Muscle layer of duodenum (tissue), 2 donors: Measurements from ENCODE around the gene ZNF451.
"Not testable (repeated sequence)": the region's sequence is repeated elsewhere in the genome, so short reads cannot be mapped to it uniquely, and the experiment has no call there.

ENCODE experiments used
- H3K27ac ChIP-seq: one replicate; pipeline ENCODE4 v1.7.0; 2013; ENCODE audit warnings: mild to moderate bottlenecking, low read length
- H3K27me3 ChIP-seq: one replicate; pipeline ENCODE4 v1.7.0; 2013; ENCODE audit warnings: low read depth, mild to moderate bottlenecking, control low read depth, low read length
- H3K36me3 ChIP-seq, 2 donors: one replicate each; pipeline ENCODE4 v1.7.0; 2013; ENCODE audit warnings: low read length in 2 of 2, control low read depth in 1 of 2, mild to moderate bottlenecking in 1 of 2; ENCODE audit not compliant: insufficient read depth in 2 of 2, control insufficient read depth in 1 of 2
- H3K4me1 ChIP-seq, 2 donors: one replicate each; pipeline ENCODE4 v1.7.0; 2013; ENCODE audit warnings: low read length in 2 of 2, mild to moderate bottlenecking in 2 of 2, control low read depth in 1 of 2, moderate library complexity in 1 of 2; ENCODE audit not compliant: insufficient read depth in 2 of 2, control insufficient read depth in 1 of 2
- H3K4me3 ChIP-seq, 2 donors: one replicate each; pipeline ENCODE4 v1.7.0; 2013; ENCODE audit warnings: low read length in 2 of 2, low read depth in 1 of 2, mild to moderate bottlenecking in 1 of 2
- H3K9me3 ChIP-seq, 2 donors: one replicate each; pipeline ENCODE4 v1.7.0; 2013; ENCODE audit warnings: low read length in 2 of 2, control low read depth in 1 of 2, mild to moderate bottlenecking in 1 of 2; ENCODE audit not compliant: control insufficient read depth in 1 of 2
- donor health status: healthy.

ZNF451 gene

DNA sequence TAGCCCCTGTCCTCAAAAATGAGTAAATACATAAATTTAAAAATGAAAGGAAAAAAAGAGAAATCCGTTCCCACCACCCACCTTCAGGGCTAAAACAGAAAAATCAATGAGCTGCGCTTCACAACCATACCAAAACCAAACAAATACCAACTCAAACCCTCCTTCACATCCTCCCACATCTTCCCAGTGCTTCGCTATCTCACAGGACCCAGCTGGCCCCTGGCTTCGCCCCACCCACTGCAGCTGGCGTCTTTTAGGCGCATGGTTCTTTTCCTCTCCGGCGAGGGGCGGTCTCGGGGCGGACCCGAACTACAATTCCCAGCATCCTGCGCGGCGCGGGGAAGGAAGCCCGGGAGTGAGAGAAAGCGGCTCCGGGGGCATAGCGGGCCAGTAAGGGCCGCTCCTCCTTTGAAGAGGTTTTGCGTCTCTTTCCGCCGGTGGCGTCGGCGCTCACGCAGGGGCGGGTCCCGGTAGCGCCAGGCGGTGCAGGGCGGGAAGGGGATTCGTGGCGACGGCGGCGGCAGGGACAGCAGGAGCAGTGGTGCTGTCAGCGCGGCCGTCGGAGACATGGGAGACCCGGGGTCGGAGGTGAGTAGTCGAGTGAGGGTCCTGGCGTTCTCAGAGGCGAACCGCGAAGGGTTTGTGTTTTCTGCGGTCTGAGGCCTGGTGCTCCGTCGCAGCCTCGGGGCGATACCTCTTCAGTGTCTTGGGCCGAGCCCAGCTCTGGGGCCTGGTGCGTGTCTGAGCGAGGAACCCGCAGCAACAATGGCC lies at the start of gene ZNF451:
Gene ZNF451, plus strand, starts transcription at position 502 of the 771 bp plus-strand sequence. Its CDS starts 66 bp downstream, at position 568.
- Histone ChIP-seq H3K36me3 (no peaks in the 10 kb centered on the region), H3K9me3 (no peaks in the 10 kb centered on the region), H3K4me3 (peak within 1 kb of the TSS; percentile 68 to 70), H3K4me1 (peaks cover 17 to 31% of the 10 kb centered on the region in 2 donors), H3K27me3 (no peaks in the 10 kb centered on the region), H3K27ac (peak within 1 kb of the TSS; percentile 33)

- not testable (repeated sequence) for H3K4me3 ChIP-seq, H3K36me3 ChIP-seq, H3K9me3 ChIP-seq, H3K27me3 ChIP-seq, H3K27ac ChIP-seq
- peaks cover 4 to 12% of the 10 kb centered on the region in 2 donors for H3K4me1 ChIP-seq
Observed at GRCh38 chr6:57044061-57044460, 45.9 kb upstream of the ZNF451 start.

DNA sequence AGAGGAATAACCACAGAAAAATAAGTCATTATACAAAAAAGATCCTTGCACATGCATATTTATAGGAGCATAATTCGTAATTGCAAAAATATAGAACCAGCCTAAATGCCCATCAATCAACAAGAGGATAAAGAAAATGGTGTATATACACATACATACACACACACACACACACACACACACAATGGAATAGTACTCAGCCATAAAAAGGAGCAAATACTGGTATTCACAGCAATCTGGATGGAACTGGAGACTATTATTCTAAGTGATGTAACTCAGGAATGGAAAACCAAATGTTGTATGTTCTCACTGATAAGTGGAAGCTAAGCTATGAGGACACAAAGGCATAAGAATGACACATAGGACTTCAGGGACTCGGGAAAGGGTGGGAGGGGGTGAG lies 45.4 kb upstream of the ZNF451 start:
- H3K27ac ChIP-seq = no peak overlapping the region
- H3K4me1 ChIP-seq = peaks cover 4 to 14% of the 10 kb centered on the region in 2 donors
- no peaks in the 10 kb centered on the region for H3K9me3 ChIP-seq
- H3K4me3 ChIP-seq = no peak overlapping the region
- H3K36me3 ChIP-seq = peaks cover 0 to 4% of the 10 kb centered on the region in 2 donors
- H3K27me3 ChIP-seq = no peaks in the 10 kb centered on the region

GRCh38 chr6:57046332-57047256 lies 43.4 kb upstream of the ZNF451 start, which contains the start of gene KIAA1586:
TSS of gene KIAA1586 (plus strand) at chr6:57046693. CDS start at chr6:57046756, 63 bp downstream.
- Histone ChIP-seq H3K27ac (peak within 1 kb of the TSS; percentile 60), H3K4me1 (peaks cover 4 to 14% of the 10 kb centered on the region in 2 donors), H3K4me3 (peak within 1 kb of the TSS; percentile 56 to 71)
- H3K36me3 ChIP-seq, H3K27me3 ChIP-seq, H3K9me3 ChIP-seq: not testable (repeated sequence)

- not testable (repeated sequence) for H3K9me3 ChIP-seq
Observed at GRCh38 chr6:57047257-57047585, 42.8 kb upstream of the ZNF451 start.

DNA sequence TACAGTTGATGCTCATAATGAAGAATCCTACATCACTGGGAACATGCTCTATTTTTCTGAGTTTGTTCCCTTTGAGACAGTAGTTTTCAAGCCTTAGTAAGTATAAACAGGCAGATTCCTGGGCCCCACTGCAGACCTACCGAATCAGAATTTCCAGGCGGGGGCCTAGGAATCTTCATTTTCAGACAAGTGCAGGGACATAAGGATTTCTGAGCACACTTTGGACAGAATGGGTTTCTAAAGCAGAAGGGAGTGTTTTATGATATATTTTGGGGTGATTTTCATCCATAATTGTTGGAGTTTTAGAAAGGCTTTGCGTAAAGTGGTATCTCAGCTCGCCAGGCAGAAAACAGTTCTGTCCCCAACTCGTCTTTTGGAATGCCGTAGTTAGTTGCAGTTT lies 42.1 kb upstream of the ZNF451 start:
- H3K9me3 ChIP-seq = not testable (repeated sequence)

More at GRCh38 chr6:57047257-57047585, 42.8 kb upstream of the ZNF451 start:
- not testable (repeated sequence) for H3K4me3 ChIP-seq, H3K27me3 ChIP-seq, H3K36me3 ChIP-seq, H3K27ac ChIP-seq
- peaks cover 4 to 14% of the 10 kb centered on the region in 2 donors for H3K4me1 ChIP-seq

DNA sequence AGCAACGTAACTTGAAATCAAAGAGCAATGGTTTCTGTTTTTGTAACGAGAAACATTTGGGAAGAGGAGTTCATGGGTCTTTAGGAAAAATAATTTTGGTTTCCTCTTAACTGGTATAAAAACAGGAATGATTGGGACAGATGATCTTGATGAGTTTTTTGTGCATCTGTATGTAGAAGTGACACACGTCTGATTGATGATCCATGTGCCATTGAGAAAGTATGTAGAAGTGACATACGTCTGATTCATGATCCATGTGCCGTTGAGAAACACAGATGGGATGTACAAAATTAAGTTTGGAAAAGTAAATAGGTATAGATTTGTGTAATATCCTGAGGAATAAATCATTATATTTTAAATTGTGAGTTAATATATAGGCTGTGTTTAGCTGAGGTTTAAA lies 41.4 kb upstream of the ZNF451 start:
- Histone ChIP-seq H3K27me3 (no peaks in the 10 kb centered on the region), H3K4me1 (peaks cover 4 to 14% of the 10 kb centered on the region in 2 donors), H3K27ac (peak overlapping the region; percentile 9), H3K36me3 (peaks cover 14 to 17% of the 10 kb centered on the region in 2 donors), H3K4me3 (no peak overlapping the region), H3K9me3 (no peaks in the 10 kb centered on the region)

More for the DNA sequence above, 42.1 kb upstream of the ZNF451 start:
- H3K4me3 ChIP-seq = peak overlapping the region in 1 of 2 donors; percentile 44
- H3K27ac ChIP-seq = peak overlapping the region; percentile 9
- H3K4me1 ChIP-seq = peaks cover 4 to 14% of the 10 kb centered on the region in 2 donors
- H3K27me3 ChIP-seq = not testable (repeated sequence)
- peaks cover 8 to 11% of the 10 kb centered on the region in 2 donors for H3K36me3 ChIP-seq

GRCh38 chr6:57063847-57064246 lies 26.1 kb upstream of the ZNF451 start:
- H3K36me3 ChIP-seq = peaks cover 9 to 30% of the 10 kb centered on the region in 2 donors
- H3K27ac ChIP-seq = no peak overlapping the region
- H3K4me1 ChIP-seq = no peaks in the 10 kb centered on the region
- H3K27me3 ChIP-seq = no peaks in the 10 kb centered on the region
- H3K9me3 ChIP-seq = no peaks in the 10 kb centered on the region
- H3K4me3 ChIP-seq = no peak overlapping the region

DNA sequence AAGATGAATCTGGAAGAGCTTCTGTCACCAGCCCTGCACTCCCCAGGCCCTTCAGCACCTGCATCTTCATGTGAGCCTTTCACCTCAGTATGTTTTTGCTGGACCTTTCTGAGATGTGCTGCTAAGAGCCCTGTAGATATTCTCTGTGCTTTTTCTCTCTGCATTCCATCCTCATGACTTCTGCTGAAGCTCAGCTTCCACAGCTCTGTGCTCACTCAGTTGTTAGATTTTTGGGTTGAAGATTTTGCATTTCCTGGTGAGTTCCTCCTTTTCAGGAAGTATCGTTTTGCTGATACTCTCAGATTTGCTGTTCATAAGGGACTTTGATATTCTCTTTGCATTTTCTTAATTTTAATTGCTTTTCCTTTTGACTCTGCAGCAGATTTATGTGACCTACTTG lies 25.2 kb upstream of the ZNF451 start:
- Histone ChIP-seq H3K27me3 (no peaks in the 10 kb centered on the region), H3K4me1 (no peaks in the 10 kb centered on the region), H3K9me3 (no peaks in the 10 kb centered on the region), H3K27ac (no peak overlapping the region), H3K4me3 (no peak overlapping the region), H3K36me3 (peaks cover 9 to 25% of the 10 kb centered on the region in 2 donors)

GRCh38 chr6:57068061-57068460 lies 21.9 kb upstream of the ZNF451 start:
- Histone ChIP-seq H3K4me1 (no peaks in the 10 kb centered on the region), H3K27me3 (no peaks in the 10 kb centered on the region), H3K36me3 (peaks cover 4 to 25% of the 10 kb centered on the region in 2 donors), H3K9me3 (no peaks in the 10 kb centered on the region), H3K4me3 (no peak overlapping the region), H3K27ac (no peak overlapping the region)

DNA sequence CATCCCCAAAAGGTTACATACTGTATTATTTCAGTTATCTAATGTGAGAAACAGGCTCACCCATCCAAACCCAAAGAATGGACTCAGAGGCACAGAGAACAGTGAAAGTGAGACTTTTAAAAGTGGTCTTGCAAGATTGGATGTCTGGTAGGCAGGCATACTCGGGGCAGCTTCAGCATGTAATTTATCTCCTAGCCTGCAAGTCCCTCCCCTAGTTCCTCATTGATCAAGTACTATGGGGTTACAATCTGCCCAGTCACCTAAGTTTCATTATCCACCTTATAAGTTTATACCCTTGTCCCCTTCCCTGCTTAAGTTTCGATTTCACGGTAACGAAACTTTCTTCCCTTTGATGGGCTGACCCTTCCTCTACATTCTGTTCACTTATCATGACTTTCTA lies 20.8 kb upstream of the ZNF451 start:
- no peaks in the 10 kb centered on the region for H3K4me1 ChIP-seq
- peaks cover 4 to 25% of the 10 kb centered on the region in 2 donors for H3K36me3 ChIP-seq
- H3K9me3 ChIP-seq = no peaks in the 10 kb centered on the region
- H3K4me3 ChIP-seq = no peak overlapping the region
- no peaks in the 10 kb centered on the region for H3K27me3 ChIP-seq
- H3K27ac ChIP-seq = no peak overlapping the region
